Gastrocnemius medialis (tissue), 4 donors: Measurements from ENCODE around the gene DUSP3. TPM values are rescaled to one million over a fixed set of nuclear protein-coding genes. Genes with fewer than 3 reads are reported as not detected.

ENCODE experiments used
- ATAC-seq, 2 donors: fragments of 150-250 bp; one replicate each; pipeline ENCODE4 v1.9.1; 2016
- DNase-seq, 2 donors: peaks; one replicate each; pipeline ENCODE4 v3.0.0-alpha.2; 2019
- H3K27ac ChIP-seq, 4 donors: fragments of 200-600 bp; sonication (generic); 1 replicate in 1 of 4; 2 replicates in 3 of 4; pipeline ENCODE4 v1.5.1; 2016 to 2018; ENCODE audit warnings: mild to moderate bottlenecking in 2 of 4, moderate library complexity in 1 of 4
- H3K27me3 ChIP-seq, 3 donors: fragments of 200-600 bp; sonication (generic) in 2 of 3; 1 replicate in 1 of 3; 2 replicates in 2 of 3; pipeline versions ENCODE4 v1.5.1 to v1.6.0; 2016 to 2019; ENCODE audit warnings: mild to moderate bottlenecking in 1 of 3, moderate library complexity in 1 of 3
- H3K36me3 ChIP-seq, 2 donors: fragments of 200-600 bp; sonication (generic) in 1 of 2; one replicate each; pipeline ENCODE4 v1.5.1; 2017 to 2018
- H3K4me1 ChIP-seq, 2 donors: fragments of 200-600 bp; sonication (generic) in 1 of 2; one replicate each; pipeline ENCODE4 v1.5.1; 2016 to 2017; ENCODE audit warnings: mild to moderate bottlenecking in 2 of 2
- H3K4me3 ChIP-seq, 4 donors: fragments of 200-600 bp; sonication (generic) in 3 of 4; 1 replicate in 1 of 4; 2 replicates in 3 of 4; pipeline ENCODE4 v1.5.1; 2016 to 2019; ENCODE audit warnings: mild to moderate bottlenecking in 2 of 4
- H3K9me3 ChIP-seq, 3 donors: fragments of 200-600 bp; sonication (generic) in 2 of 3; 1 replicate in 1 of 3; 2 replicates in 2 of 3; pipeline ENCODE4 v1.5.1; 2016 to 2019
- CTCF ChIP-seq, 5 experiments: fragments of 450-650 bp in 3 of 5; fragments of 200-600 bp in 2 of 5; sonication (generic) in 2 of 5; IDR thresholded peaks in 4 of 5; conservative IDR thresholded peaks in 1 of 5; 1 replicate in 4 of 5; 2 replicates in 1 of 5; pipeline ENCODE4 v1.5.1; 2016 to 2019; ENCODE audit warnings: antibody characterized with exemption in 5 of 5, mild to moderate bottlenecking in 3 of 5, moderate library complexity in 3 of 5
- POLR2A ChIP-seq, 2 donors: fragments of 450-650 bp; IDR thresholded peaks; one replicate each; pipeline ENCODE4 v1.6.1; 2017; ENCODE audit warnings: antibody characterized with exemption in 2 of 2, mild to moderate bottlenecking in 2 of 2, moderate library complexity in 2 of 2
- in situ Hi-C, 4 donors: fragments of 200-750 bp; cut with MboI; loops; one replicate each; pipeline versions ENCODE4 v1.15.0 to v1.8.0; 2017; ENCODE audit warnings: low sequenced_read_pairs in 4 of 4
- intact Hi-C: fragments of 100-400 bp; cut with DNase I; formaldehyde crosslinking; loops from one replicate; pipeline ENCODE4 v1.15.1; 2023; ENCODE audit warnings: low total_unique reads
- total RNA-seq, 4 donors: library from RNA; depleted of rRNA; stranded (reverse); fragments of >200 nt; gene quantifications; one replicate each; pipeline versions ENCODE4 v1.1.0 to v1.2.3, GENCODE V29; 2016

Gene DUSP3
- total RNA-seq, 4 donors from 2014 or later, result 121 to 184 (median 145) TPM

DNA sequence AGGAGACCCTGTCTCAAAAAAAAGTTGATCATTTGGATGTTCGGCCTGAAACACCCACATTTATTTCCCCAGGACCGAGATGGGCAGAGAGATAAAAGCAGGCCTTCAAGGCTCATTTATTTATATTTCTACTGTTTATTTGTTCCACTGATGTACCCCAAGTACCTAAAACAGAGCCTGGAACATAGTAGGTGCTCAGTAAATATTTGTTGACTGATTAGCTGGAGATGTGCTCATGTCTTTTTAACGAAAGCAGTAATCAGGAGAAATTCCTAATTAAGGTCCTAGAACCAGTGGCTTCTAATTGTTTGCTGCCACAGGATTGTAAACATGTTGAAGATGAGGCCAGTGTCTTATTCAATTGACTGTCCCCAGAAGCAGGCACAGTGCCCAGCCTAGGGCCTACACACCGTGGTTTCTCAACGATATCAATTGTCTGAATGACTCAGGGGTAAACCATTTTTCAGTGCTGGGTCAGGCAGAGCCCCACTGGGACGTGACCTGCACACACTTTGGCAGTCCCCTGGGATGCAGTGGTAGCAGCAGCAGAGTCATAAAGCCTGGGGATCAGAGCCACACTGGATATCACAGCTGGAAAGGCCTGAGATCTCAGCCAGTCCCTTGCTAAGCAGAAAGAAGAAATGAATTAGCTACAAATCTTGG is 54.9 kb downstream of the DUSP3 start:
- ATAC-seq, result peak; percentile 76 to 85
- no peaks in the 10 kb centered on the region for H3K9me3 ChIP-seq
- DNase-seq, result peak; percentile 41 to 73
- intact Hi-C loops (no loop called here), in situ Hi-C loops (no loop called here)
- no peaks in the 10 kb centered on the region for H3K4me1 ChIP-seq
- H3K4me3 ChIP-seq, result no peak overlapping the region
- H3K27me3 ChIP-seq, result no peaks in the 10 kb centered on the region
- TF ChIP-seq CTCF (IDR thresholded peaks at IDR 0.05 in 4 of 5, conservative IDR thresholded peaks at IDR 0.05 in 1 of 5) (no peak), POLR2A (IDR thresholded peaks at IDR 0.05) (no peak)
- H3K36me3 ChIP-seq, result no peaks in the 10 kb centered on the region
- H3K27ac ChIP-seq, result peak overlapping the region in 3 of 4 donors; percentile 47 to 65 (median 64)

DNA sequence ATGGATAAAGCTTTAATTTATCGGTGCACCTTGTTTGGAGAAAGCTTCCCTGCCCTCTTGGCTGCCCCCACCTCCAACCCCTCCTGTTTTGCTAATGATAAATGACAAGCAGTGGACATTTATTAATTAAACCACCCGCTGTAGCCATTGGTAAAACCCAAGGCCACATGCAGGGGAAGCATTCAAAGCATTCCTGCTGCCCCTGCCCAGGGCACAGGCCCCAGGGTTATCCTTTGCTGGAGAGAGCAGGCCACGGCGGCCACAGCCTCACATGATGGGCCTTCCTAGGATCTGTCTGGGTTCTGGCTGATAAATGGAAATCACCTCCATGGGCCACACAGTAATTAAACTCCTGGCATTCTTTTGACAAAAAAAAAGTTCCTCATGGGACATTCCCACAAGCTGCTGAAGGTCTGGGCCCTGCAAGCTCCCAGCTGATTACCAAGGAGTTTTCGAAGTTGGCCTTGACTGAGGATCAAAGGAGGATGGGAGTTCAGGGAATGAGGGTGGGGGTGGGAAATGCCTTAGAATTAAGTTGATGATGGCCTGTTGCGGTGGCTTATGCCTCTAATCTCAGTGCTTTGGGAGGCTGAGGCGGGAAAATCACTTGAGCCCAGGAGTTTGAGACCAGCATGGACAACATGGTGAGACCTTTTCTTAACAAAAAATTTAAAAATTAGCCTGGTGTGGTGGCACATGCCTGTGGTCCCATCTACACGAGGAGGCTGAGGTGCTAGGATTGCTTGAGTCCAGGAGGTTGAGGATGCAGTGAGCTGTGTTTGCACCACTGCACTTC is 55.7 kb downstream of the DUSP3 start:
- intact Hi-C loops, result no loop called here
- no peak for TF ChIP-seq POLR2A (IDR thresholded peaks at IDR 0.05)
- TF ChIP-seq CTCF (IDR thresholded peaks at IDR 0.05 in 4 of 5, conservative IDR thresholded peaks at IDR 0.05 in 1 of 5), result no peak

GRCh38 chr17:43722269-43722619 is 56.5 kb downstream of the DUSP3 start:
- TF ChIP-seq POLR2A (IDR thresholded peaks at IDR 0.05), result no peak
- no peak for TF ChIP-seq CTCF (IDR thresholded peaks at IDR 0.05 in 4 of 5, conservative IDR thresholded peaks at IDR 0.05 in 1 of 5)
- Histone ChIP-seq H3K4me3 (no peak overlapping the region), H3K9me3 (no peaks in the 10 kb centered on the region), H3K27ac (no peak overlapping the region), H3K27me3 (no peaks in the 10 kb centered on the region), H3K36me3 (no peaks in the 10 kb centered on the region), H3K4me1 (no peaks in the 10 kb centered on the region)
- DNase-seq (no peak), ATAC-seq (no peak)
- in situ Hi-C loops (no loop called here), intact Hi-C loops (no loop called here)

More for the DNA sequence above, 55.7 kb downstream of the DUSP3 start:
- ATAC-seq (no peak), DNase-seq (no peak)
- Histone ChIP-seq H3K9me3 (no peaks in the 10 kb centered on the region), H3K4me1 (no peaks in the 10 kb centered on the region), H3K36me3 (no peaks in the 10 kb centered on the region), H3K27ac (peak overlapping the region in 2 of 4 donors; percentile 64 to 65), H3K27me3 (no peaks in the 10 kb centered on the region), H3K4me3 (no peak overlapping the region)
- in situ Hi-C loops, result no loop called here

DNA sequence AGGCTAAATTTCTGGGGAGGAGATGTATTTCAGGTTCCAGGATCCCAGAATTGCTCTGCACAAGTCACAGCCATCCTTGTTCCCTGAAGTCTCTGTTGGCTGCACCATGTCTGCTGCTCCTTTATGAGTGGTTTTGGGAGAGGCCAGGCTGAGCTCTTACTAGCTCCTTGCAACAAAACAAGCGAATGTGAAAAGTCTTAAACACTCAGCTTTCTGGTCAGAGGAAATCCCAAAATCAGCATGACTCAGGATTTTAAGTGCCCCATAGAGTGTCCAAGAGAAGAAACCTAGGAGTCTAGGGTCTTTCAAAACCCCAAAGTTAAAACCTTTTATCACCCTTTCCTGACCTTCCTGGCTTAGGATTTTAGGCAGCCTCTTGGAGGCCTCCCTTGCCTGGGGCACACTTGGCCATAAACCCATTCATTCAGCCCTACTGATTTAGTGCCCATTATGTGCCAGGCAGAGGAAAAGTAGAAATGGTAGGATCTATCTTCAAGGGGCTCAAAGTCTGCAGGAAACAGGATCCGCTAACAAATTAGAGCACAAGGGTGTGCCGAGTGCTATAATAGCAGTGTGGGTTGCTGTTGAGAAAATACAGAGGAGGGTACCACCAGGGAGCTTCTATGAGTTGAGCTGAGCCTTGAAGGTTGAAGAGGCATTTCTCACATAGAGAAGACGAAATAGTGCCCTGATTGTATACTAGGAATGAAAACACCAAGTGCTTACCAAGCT is 57.1 kb downstream of the DUSP3 start:
- Histone ChIP-seq H3K27ac (no peak overlapping the region), H3K9me3 (no peaks in the 10 kb centered on the region), H3K4me1 (no peaks in the 10 kb centered on the region), H3K27me3 (no peaks in the 10 kb centered on the region), H3K4me3 (no peak overlapping the region), H3K36me3 (no peaks in the 10 kb centered on the region)
- intact Hi-C loops (no loop called here), in situ Hi-C loops (no loop called here)
- DNase-seq (no peak), ATAC-seq (no peak)
- no peak for TF ChIP-seq CTCF (IDR thresholded peaks at IDR 0.05 in 4 of 5, conservative IDR thresholded peaks at IDR 0.05 in 1 of 5)
- no peak for TF ChIP-seq POLR2A (IDR thresholded peaks at IDR 0.05)
